B cell (primary cell): ENCODE data around the gene ANKRD2. TPM values are rescaled to one million over a fixed set of nuclear protein-coding genes. Genes with fewer than 3 reads are reported as not detected.

Experiments
- ATAC-seq: fragments of 200-7000 bp; cut with Tn5 transposase; one replicate; pipeline ENCODE4 v1.10.0; 2021; ENCODE audit warnings: low read depth, mild to moderate bottlenecking, moderate number of reproducible peaks, moderate library complexity
- CTCF ChIA-PET: fragments of 350-600 bp; sonication (Branson Sonifier 250); formaldehyde crosslinking; loops from one replicate; lab custom pipeline; 2021; ENCODE audit warnings: antibody characterized with exemption, inconsistent platforms; lab: Charles Lee
- POLR2A ChIA-PET: fragments of 350-600 bp; sonication (Branson Sonifier 250); formaldehyde crosslinking; loops from one replicate; lab custom pipeline; 2021; ENCODE audit warnings: antibody characterized with exemption; lab: Charles Lee
- DNase-seq: peaks from one replicate; pipeline ENCODE4 v3.0.0; 2013
- H2AFZ ChIP-seq: 2 replicates; pipeline ENCODE4 v1.6.1; 2012; ENCODE audit warnings: mild to moderate bottlenecking, low read depth, low read length; ENCODE audit not compliant: insufficient read depth, poor library complexity, severe bottlenecking
- H3K27ac ChIP-seq, 2 donors: 1 replicate in 1 of 2; 2 replicates in 1 of 2; pipeline ENCODE4 v1.5.1; 2012 to 2013; ENCODE audit warnings: low read length in 2 of 2, mild to moderate bottlenecking in 2 of 2, moderate library complexity in 1 of 2
- H3K27me3 ChIP-seq, 4 experiments: fragments of 200-600 bp in 1 of 4; sonication (generic) in 1 of 4; replicated peaks in 1 of 4; 1 replicate in 2 of 4; 2 replicates in 2 of 4; pipeline versions ENCODE4 v1.6.1 to v1.7.0; 2013 to 2016; ENCODE audit warnings: low read length in 3 of 4, mild to moderate bottlenecking in 2 of 4, mixed read lengths in 1 of 4, moderate library complexity in 1 of 4; ENCODE audit not compliant: insufficient read depth in 4 of 4, control insufficient read depth in 3 of 4; ENCODE audit errors: control extremely low read depth in 1 of 4
- H3K36me3 ChIP-seq, 2 experiments: replicated peaks in 1 of 2; 1 replicate in 1 of 2; 2 replicates in 1 of 2; pipeline versions ENCODE4 v1.6.1 to v1.7.1; 2013; ENCODE audit warnings: low read length in 1 of 2; ENCODE audit not compliant: insufficient read depth in 2 of 2, control insufficient read depth in 1 of 2; ENCODE audit errors: control extremely low read depth in 1 of 2, extremely low read depth in 1 of 2
- H3K4me1 ChIP-seq, 2 donors: fragments of 200-600 bp in 1 of 2; sonication (generic) in 1 of 2; 1 replicate in 1 of 2; 2 replicates in 1 of 2; pipeline versions ENCODE4 v1.5.1 to v1.6.1; 2013 to 2017; ENCODE audit warnings: low read length in 2 of 2; ENCODE audit not compliant: control insufficient read depth in 2 of 2, insufficient read depth in 2 of 2
- H3K4me2 ChIP-seq: replicated peaks from 2 replicates; pipeline ENCODE3; 2012; ENCODE audit warnings: mild to moderate bottlenecking, low read depth, low read length; ENCODE audit not compliant: poor library complexity, severe bottlenecking
- H3K4me3 ChIP-seq, 5 experiments: fragments of 200-600 bp in 1 of 5; sonication (generic) in 1 of 5; 1 replicate in 3 of 5; 2 replicates in 2 of 5; pipeline versions ENCODE4 v1.5.1 to v1.7.0; 2011 to 2016; ENCODE audit warnings: low read length in 4 of 5, mild to moderate bottlenecking in 4 of 5, low read depth in 2 of 5, control low read depth in 1 of 5, moderate library complexity in 1 of 5; ENCODE audit not compliant: insufficient read depth in 1 of 5; ENCODE audit errors: control extremely low read depth in 1 of 5, extremely low read depth in 1 of 5
- H3K79me2 ChIP-seq: fragments of 200-600 bp; sonication (generic); one replicate; pipeline ENCODE4 v1.6.0; 2016; ENCODE audit warnings: low read length; ENCODE audit not compliant: control insufficient read depth, insufficient read depth
- H3K9ac ChIP-seq: fragments of 200-600 bp; sonication (generic); 2 replicates; pipeline ENCODE4 v1.6.1; 2017; ENCODE audit warnings: mild to moderate bottlenecking, low read length, moderate library complexity
- H3K9me3 ChIP-seq, 3 donors: one replicate each; pipeline versions ENCODE4 v1.6.1 to v1.7.1; 2013; ENCODE audit warnings: low read length in 2 of 3; ENCODE audit not compliant: control insufficient read depth in 2 of 3, insufficient read depth in 1 of 3; ENCODE audit errors: control extremely low read depth in 1 of 3
- H4K20me1 ChIP-seq: 2 replicates; pipeline ENCODE4 v1.6.0; 2012; ENCODE audit warnings: mild to moderate bottlenecking, low read length; ENCODE audit not compliant: insufficient read depth, control insufficient read depth, poor library complexity, severe bottlenecking
- H3K27ac Mint-ChIP-seq: one replicate; pipeline ENCODE4 v1.8.0; 2021; ENCODE audit warnings: mixed read lengths
- H3K27me3 Mint-ChIP-seq: one replicate; pipeline ENCODE4 v1.8.0; 2021; ENCODE audit warnings: mixed read lengths
- H3K4me1 Mint-ChIP-seq: one replicate; pipeline ENCODE4 v1.8.0; 2021; ENCODE audit warnings: mixed read lengths
- H3K4me3 Mint-ChIP-seq: one replicate; pipeline ENCODE4 v1.8.0; 2021; ENCODE audit warnings: mixed read lengths
- H3K9me3 Mint-ChIP-seq: one replicate; pipeline ENCODE4 v1.8.0; 2022; ENCODE audit warnings: mixed read lengths; ENCODE audit not compliant: insufficient read depth
- EZH2 ChIP-seq: IDR thresholded peaks from 2 replicates; pipeline ENCODE4 v1.6.1; 2012; ENCODE audit warnings: borderline replicate concordance, low read depth, mild to moderate bottlenecking, moderate library complexity, low read length; ENCODE audit not compliant: insufficient read depth, poor library complexity, severe bottlenecking
- WGBS: methylation state at CpG from one replicate; pipeline ENCODE4 v1.1.5; 2013; ENCODE audit warnings: missing lambda C conversion rate; ENCODE audit not compliant: insufficient coverage; 5-methylcytosine and 5-hydroxymethylcytosine counted together
- intact Hi-C: fragments of 100-400 bp; cut with micrococcal nuclease; formaldehyde crosslinking; loops from one replicate; pipeline ENCODE4 v1.10.0; 2022
- polyA plus RNA-seq: library from polyadenylated mRNA; depleted of rRNA; stranded (reverse); fragments of >200 nt; gene quantifications from 2 replicates; pipeline ENCODE4 v1.2.3, GENCODE V29; 2012
- total RNA-seq, 2 donors: library from RNA; stranded (reverse); fragments of 120-200 nt in 1 of 2; gene quantifications; 1 replicate in 1 of 2; 2 replicates in 1 of 2; pipeline versions ENCODE4 v1.2.3 to v1.2.4, GENCODE V29; 2013 to 2022
- TF ChIP-seq, protein P1 (sequence below): fragments of 200-600 bp; IDR thresholded peaks from one replicate; pipeline ENCODE4 v1.8.0; 2022; ENCODE audit warnings: antibody characterized with exemption, mild to moderate bottlenecking

ANKRD2 gene
- total and polyA plus RNA-seq, 2 donors (not counting 1 experiment from before 2014, with no cell fraction given): not detected

GRCh38 chr10:97538411-97538810, 34.2 kb upstream of the ANKRD2 start:
- H3K4me1 Mint-ChIP-seq: no peaks in the 10 kb centered on the region
- H3K36me3 ChIP-seq: no peaks in the 10 kb centered on the region
- no peak overlapping the region for H2AFZ ChIP-seq
- H3K4me3 ChIP-seq: no peak overlapping the region
- no peaks in the 10 kb centered on the region for H3K27me3 ChIP-seq
- no peaks in the 10 kb centered on the region for H4K20me1 ChIP-seq
- no peaks in the 10 kb centered on the region for H3K9me3 Mint-ChIP-seq
- H3K27ac ChIP-seq: no peak overlapping the region
- TF ChIP-seq, protein P1, sequence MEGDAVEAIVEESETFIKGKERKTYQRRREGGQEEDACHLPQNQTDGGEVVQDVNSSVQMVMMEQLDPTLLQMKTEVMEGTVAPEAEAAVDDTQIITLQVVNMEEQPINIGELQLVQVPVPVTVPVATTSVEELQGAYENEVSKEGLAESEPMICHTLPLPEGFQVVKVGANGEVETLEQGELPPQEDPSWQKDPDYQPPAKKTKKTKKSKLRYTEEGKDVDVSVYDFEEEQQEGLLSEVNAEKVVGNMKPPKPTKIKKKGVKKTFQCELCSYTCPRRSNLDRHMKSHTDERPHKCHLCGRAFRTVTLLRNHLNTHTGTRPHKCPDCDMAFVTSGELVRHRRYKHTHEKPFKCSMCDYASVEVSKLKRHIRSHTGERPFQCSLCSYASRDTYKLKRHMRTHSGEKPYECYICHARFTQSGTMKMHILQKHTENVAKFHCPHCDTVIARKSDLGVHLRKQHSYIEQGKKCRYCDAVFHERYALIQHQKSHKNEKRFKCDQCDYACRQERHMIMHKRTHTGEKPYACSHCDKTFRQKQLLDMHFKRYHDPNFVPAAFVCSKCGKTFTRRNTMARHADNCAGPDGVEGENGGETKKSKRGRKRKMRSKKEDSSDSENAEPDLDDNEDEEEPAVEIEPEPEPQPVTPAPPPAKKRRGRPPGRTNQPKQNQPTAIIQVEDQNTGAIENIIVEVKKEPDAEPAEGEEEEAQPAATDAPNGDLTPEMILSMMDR: no peak
- no peak for TF ChIP-seq EZH2
- no peak for DNase-seq
- intact Hi-C loops: no loop called here
- POLR2A ChIA-PET: no interaction called here
- no peaks in the 10 kb centered on the region for H3K4me1 ChIP-seq
- CTCF ChIA-PET: interaction anchor here (0.5 to 0.7 kb wide), 3 partner anchors 16 to 131 kb away, joined by 3 to 4 read pairs (median 4); no protein-coding TSS in a partner anchor
- H3K27ac Mint-ChIP-seq: no peak overlapping the region
- no peak for ATAC-seq
- no peak overlapping the region for H3K4me3 Mint-ChIP-seq
- WGBS: 86% methylated on average over 4 of the region's 4 CpGs
- no peaks in the 10 kb centered on the region for H3K79me2 ChIP-seq
- no peaks in the 10 kb centered on the region for H3K9me3 ChIP-seq
- H3K27me3 Mint-ChIP-seq: no peaks in the 10 kb centered on the region
- no peak overlapping the region for H3K4me2 ChIP-seq
- no peak overlapping the region for H3K9ac ChIP-seq

DNA sequence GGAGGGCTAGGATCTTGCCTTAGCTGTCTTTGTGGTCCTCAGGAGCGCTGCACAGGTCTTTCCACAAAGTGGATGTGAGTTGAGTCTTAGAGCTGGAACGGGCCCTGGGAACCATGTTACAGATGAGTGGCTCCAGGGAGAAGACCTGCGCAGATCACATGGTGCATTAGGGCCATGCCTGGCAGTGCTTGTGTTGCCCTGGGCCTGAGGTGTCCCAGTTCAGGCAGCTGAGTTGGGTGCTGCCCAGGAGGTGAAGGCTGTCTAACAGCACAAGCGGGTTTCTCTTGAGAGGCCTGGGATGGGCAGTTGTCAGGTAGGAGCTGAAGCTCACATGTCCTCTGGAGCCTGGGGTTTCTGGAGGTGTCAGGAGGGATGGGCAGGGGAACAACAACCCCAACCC, 33.7 kb upstream of the ANKRD2 start:
- H3K27me3 ChIP-seq: no peaks in the 10 kb centered on the region
- intact Hi-C loops: no loop called here
- no peaks in the 10 kb centered on the region for H3K9me3 Mint-ChIP-seq
- whole genome bisulfite sequencing: 97% methylated on average over 3 of the region's 4 CpGs
- no peak overlapping the region for H2AFZ ChIP-seq
- ChIA-PET CTCF (interaction anchor here (0.5 to 1.0 kb wide), 4 partner anchors 14 to 131 kb away, joined by 3 to 4 read pairs (median 4); no protein-coding TSS in a partner anchor), POLR2A (no interaction called here)
- H4K20me1 ChIP-seq: no peaks in the 10 kb centered on the region
- H3K27me3 Mint-ChIP-seq: peaks cover 4% of the 10 kb centered on the region
- no peak overlapping the region for H3K9ac ChIP-seq
- ATAC-seq (no peak), DNase-seq (no peak)
- H3K36me3 ChIP-seq: no peaks in the 10 kb centered on the region
- TF ChIP-seq, protein P1: no peak
- no peak for TF ChIP-seq EZH2
- H3K4me1 ChIP-seq: no peaks in the 10 kb centered on the region
- H3K27ac Mint-ChIP-seq: no peak overlapping the region
- no peak overlapping the region for H3K27ac ChIP-seq
- no peak overlapping the region for H3K4me2 ChIP-seq
- H3K4me1 Mint-ChIP-seq: no peaks in the 10 kb centered on the region
- H3K4me3 ChIP-seq: no peak overlapping the region
- no peaks in the 10 kb centered on the region for H3K79me2 ChIP-seq
- H3K4me3 Mint-ChIP-seq: no peak overlapping the region
- H3K9me3 ChIP-seq: no peaks in the 10 kb centered on the region
